Activated CD4-positive, alpha-beta memory T cell treated with anti-CD3 and anti-CD28 coated beads, Interleukin-2, amount 10 ng/mL, durations not matched to agents 7 days and 5 days (primary cell): Measurements from ENCODE around the gene SPTSSB. TPM values are rescaled to one million over a fixed set of nuclear protein-coding genes. Genes with fewer than 3 reads are reported as not detected.

ENCODE experiments used
- CTCF ChIA-PET: fragments of 350-600 bp; sonication (Branson Sonifier 250); formaldehyde crosslinking; loops from one replicate; lab custom pipeline; 2021; ENCODE audit warnings: antibody characterized with exemption, inconsistent platforms; lab: Charles Lee
- POLR2A ChIA-PET: fragments of 350-600 bp; sonication (Branson Sonifier 250); formaldehyde crosslinking; loops from one replicate; lab custom pipeline; 2021; ENCODE audit warnings: antibody characterized with exemption; lab: Charles Lee
- DNase-seq: peaks from one replicate; pipeline ENCODE4 v3.0.0-alpha.2; 2020
- H3K27ac Mint-ChIP-seq: one replicate; pipeline ENCODE4 v1.8.0; 2021; ENCODE audit warnings: mild to moderate bottlenecking, mixed read lengths
- H3K27me3 Mint-ChIP-seq: one replicate; pipeline ENCODE4 v1.8.0; 2021; ENCODE audit warnings: mixed read lengths
- H3K36me3 Mint-ChIP-seq: one replicate; pipeline ENCODE4 v1.8.0; 2021; ENCODE audit warnings: low read depth, mixed read lengths
- H3K4me1 Mint-ChIP-seq: one replicate; pipeline ENCODE4 v1.8.0; 2021; ENCODE audit warnings: mixed read lengths
- H3K4me3 Mint-ChIP-seq: one replicate; pipeline ENCODE4 v1.8.0; 2021; ENCODE audit warnings: mild to moderate bottlenecking, mixed read lengths
- H3K9me3 Mint-ChIP-seq: one replicate; pipeline ENCODE4 v1.8.0; 2021; ENCODE audit warnings: mixed read lengths
- total RNA-seq, 2 experiments: library from RNA; stranded (reverse); gene quantifications; one replicate each; pipeline ENCODE4 v1.2.3, GENCODE V29; 2021

The SPTSSB gene
- total RNA-seq, 2 experiments from 2014 or later = not detected

GRCh38 chr3:161343986-161344385 is 27.3 kb downstream of the SPTSSB start:
- CTCF ChIA-PET = no interaction called here
- Mint-ChIP-seq H3K4me3 (no peak overlapping the region), H3K4me1 (no peaks in the 10 kb centered on the region), H3K27me3 (peaks cover 38% of the 10 kb centered on the region), H3K27ac (no peak overlapping the region), H3K36me3 (no peaks in the 10 kb centered on the region), H3K9me3 (no peaks in the 10 kb centered on the region)
- POLR2A ChIA-PET = no interaction called here
- no peak for DNase-seq

DNA sequence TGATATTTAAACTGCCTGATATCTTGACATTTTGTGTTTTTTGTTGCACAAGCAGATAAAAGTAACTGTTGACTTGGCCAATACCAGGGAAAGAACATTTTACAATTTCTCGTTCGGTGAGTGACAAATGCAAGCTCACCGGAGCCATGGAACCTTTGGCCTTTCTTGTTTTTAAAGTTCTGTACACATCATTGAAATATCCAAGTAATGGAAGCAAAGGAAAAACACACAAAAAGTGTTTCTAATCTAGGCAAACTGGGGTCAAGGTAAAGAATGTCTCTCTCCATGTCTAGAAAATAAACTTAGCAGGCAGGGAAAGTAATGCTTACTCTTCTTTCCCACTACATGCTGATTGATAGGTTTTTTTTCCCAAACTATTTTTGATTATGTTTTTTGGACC is 27.8 kb downstream of the SPTSSB start:
- no peak overlapping the region for H3K27ac Mint-ChIP-seq

DNA sequence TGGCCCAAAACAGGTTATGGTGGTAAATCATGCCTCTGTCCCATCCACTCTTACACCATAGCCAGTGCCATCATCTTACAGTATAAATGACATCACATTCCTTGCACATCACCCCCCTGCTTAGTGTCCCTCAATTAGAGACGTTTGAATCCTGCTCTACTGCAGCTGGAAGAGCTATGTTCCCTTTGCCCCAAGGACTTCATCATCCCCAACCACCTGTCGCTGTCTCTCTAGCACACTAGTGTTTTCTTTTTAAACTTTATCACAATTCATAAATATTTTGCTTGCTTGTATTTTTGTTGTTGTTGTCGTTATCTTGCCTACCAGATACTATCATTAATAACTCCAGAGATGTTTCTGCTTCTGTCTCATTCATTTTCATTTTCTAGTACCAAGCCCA is 28.7 kb downstream of the SPTSSB start:
- CTCF ChIA-PET = no interaction called here
- H3K36me3 Mint-ChIP-seq = no peaks in the 10 kb centered on the region

More for the DNA sequence above, 27.8 kb downstream of the SPTSSB start:
- Mint-ChIP-seq H3K36me3 (no peaks in the 10 kb centered on the region), H3K4me1 (no peaks in the 10 kb centered on the region), H3K9me3 (no peaks in the 10 kb centered on the region), H3K4me3 (no peak overlapping the region), H3K27me3 (peaks cover 33% of the 10 kb centered on the region)
- DNase-seq = no peak
- CTCF ChIA-PET = no interaction called here
- POLR2A ChIA-PET = no interaction called here

DNA sequence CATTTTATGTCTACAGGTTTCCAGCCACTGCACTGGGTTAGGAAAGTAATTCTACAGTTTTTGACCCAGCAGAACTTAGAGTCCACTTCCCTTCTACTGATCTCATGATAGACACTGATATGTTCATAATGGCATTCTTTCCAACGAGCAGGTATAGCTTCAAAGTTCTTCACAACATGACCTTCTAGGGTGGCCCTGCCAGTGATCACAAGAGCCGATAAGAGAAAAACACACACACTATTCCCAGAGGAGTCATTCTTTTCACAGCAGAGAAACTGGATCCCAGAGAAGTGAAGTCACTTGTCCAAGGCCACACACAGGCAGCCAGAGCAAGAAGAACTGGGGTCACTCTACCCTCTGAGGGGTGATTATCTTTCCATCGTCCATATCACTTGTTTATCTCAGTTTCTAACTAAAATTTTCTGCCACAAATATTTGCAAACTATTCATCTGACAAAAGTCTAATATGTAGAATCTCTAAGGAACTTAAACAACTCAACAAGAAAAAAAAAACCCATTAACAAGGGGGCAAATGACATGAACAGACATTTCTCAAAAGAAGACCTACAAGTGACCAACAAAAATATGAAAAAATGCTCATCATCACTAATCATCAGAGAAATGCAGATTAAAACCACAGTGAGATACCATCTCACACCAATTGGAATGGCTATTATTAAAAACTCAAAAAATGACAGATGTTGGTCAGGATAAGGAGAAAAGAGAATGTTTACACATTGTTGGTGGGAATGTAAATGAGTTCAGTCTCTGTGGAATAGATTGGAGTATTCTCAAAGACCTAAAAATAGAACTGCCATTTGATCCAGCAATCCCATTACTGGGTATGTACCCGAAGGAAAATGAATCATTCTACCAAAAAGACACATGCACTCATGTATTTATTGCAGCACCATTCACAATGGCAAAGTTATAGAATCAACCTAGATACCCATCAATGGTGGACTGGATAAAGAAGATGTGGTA is 31.5 kb downstream of the SPTSSB start:
- Mint-ChIP-seq H3K27ac (no peak overlapping the region), H3K27me3 (peaks cover 48% of the 10 kb centered on the region), H3K9me3 (no peaks in the 10 kb centered on the region), H3K4me1 (no peaks in the 10 kb centered on the region), H3K36me3 (no peaks in the 10 kb centered on the region), H3K4me3 (no peak overlapping the region)
- no peak for DNase-seq
- CTCF ChIA-PET = no interaction called here
- POLR2A ChIA-PET = no interaction called here

More for the DNA sequence above, 28.7 kb downstream of the SPTSSB start:
- Mint-ChIP-seq H3K27me3 (peaks cover 41% of the 10 kb centered on the region), H3K4me3 (no peak overlapping the region), H3K4me1 (no peaks in the 10 kb centered on the region), H3K9me3 (no peaks in the 10 kb centered on the region), H3K27ac (no peak overlapping the region)
- POLR2A ChIA-PET = no interaction called here
- no peak for DNase-seq

DNA sequence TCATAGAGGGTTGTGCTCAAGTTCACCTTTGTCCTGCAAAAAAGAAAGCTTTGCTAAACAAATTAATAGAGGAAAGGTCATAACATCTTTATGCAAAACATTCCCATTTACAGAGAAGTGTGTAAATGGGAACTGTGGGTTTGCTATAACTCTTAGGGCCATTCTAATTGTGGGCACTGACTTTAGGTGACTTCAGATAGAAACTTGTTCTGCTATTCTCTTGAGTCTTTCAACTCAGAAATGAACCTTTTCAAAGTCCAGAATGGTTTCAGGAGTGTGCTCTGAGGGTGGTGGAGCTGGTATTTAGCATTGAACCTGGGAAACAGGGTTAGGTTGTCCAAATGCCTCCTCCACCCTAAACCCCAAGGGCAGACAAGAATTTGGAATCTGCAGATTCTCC is 34.0 kb downstream of the SPTSSB start:
- H3K27me3 Mint-ChIP-seq = peaks cover 34% of the 10 kb centered on the region
- no peak overlapping the region for H3K27ac Mint-ChIP-seq
- no peak overlapping the region for H3K4me3 Mint-ChIP-seq
- POLR2A ChIA-PET = no interaction called here
- CTCF ChIA-PET = no interaction called here
- H3K9me3 Mint-ChIP-seq = no peaks in the 10 kb centered on the region
- H3K4me1 Mint-ChIP-seq = no peaks in the 10 kb centered on the region
- no peaks in the 10 kb centered on the region for H3K36me3 Mint-ChIP-seq
- no peak for DNase-seq

GRCh38 chr3:161336661-161337060 is 34.7 kb downstream of the SPTSSB start:
- no peaks in the 10 kb centered on the region for H3K9me3 Mint-ChIP-seq
- ChIA-PET CTCF (no interaction called here), POLR2A (no interaction called here)
- H3K36me3 Mint-ChIP-seq = no peaks in the 10 kb centered on the region
- DNase-seq = no peak
- H3K27ac Mint-ChIP-seq = no peak overlapping the region
- H3K4me3 Mint-ChIP-seq = no peak overlapping the region
- H3K4me1 Mint-ChIP-seq = no peaks in the 10 kb centered on the region
- H3K27me3 Mint-ChIP-seq = peaks cover 29% of the 10 kb centered on the region

GRCh38 chr3:161333696-161334095 is 37.6 kb downstream of the SPTSSB start:
- H3K27me3 Mint-ChIP-seq = peaks cover 31% of the 10 kb centered on the region
- ChIA-PET CTCF (no interaction called here), POLR2A (no interaction called here)
- H3K27ac Mint-ChIP-seq = no peak overlapping the region
- H3K4me3 Mint-ChIP-seq = no peak overlapping the region
- H3K36me3 Mint-ChIP-seq = no peaks in the 10 kb centered on the region
- DNase-seq = no peak
- no peaks in the 10 kb centered on the region for H3K9me3 Mint-ChIP-seq
- H3K4me1 Mint-ChIP-seq = no peaks in the 10 kb centered on the region

- CTCF ChIA-PET = no interaction called here
- H3K4me3 Mint-ChIP-seq = no peak overlapping the region
- H3K4me1 Mint-ChIP-seq = no peaks in the 10 kb centered on the region
- H3K9me3 Mint-ChIP-seq = no peaks in the 10 kb centered on the region
- H3K27me3 Mint-ChIP-seq = peaks cover 25% of the 10 kb centered on the region
- POLR2A ChIA-PET = no interaction called here
- H3K27ac Mint-ChIP-seq = no peak overlapping the region
- no peaks in the 10 kb centered on the region for H3K36me3 Mint-ChIP-seq
- no peak for DNase-seq
Observed at GRCh38 chr3:161332792-161333191, 38.5 kb downstream of the SPTSSB start.

DNA sequence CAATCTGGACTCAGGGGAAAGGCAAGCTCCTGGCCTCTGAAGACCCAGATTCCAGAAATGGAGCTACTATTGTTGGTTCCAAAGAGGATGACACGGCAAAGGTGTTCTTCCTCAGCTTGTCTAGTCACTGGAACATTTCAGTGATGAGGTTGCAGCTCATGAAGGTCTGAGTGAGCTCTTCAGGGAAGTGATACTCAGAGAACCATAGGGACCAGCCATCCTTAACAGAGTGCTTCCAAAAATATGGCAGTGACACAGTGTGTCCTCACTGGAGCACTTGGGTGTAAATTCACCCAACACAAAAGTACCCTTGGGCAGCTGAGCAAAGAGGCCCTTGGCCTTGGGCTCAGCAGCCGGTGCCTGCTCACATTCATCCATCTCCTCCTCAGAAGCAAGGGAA is 46.3 kb downstream of the SPTSSB start:
- Mint-ChIP-seq H3K27me3 (peaks cover 50% of the 10 kb centered on the region), H3K36me3 (no peaks in the 10 kb centered on the region), H3K27ac (no peak overlapping the region), H3K4me3 (no peak overlapping the region), H3K9me3 (peaks cover 2% of the 10 kb centered on the region), H3K4me1 (no peaks in the 10 kb centered on the region)
- POLR2A ChIA-PET = no interaction called here
- CTCF ChIA-PET = no interaction called here
- no peak for DNase-seq

GRCh38 chr3:161323926-161324621 is 47.2 kb downstream of the SPTSSB start:
- no peaks in the 10 kb centered on the region for H3K4me1 Mint-ChIP-seq
- peaks cover 50% of the 10 kb centered on the region for H3K27me3 Mint-ChIP-seq
- H3K27ac Mint-ChIP-seq = no peak overlapping the region
- ChIA-PET POLR2A (no interaction called here), CTCF (no interaction called here)
- no peak overlapping the region for H3K4me3 Mint-ChIP-seq
- H3K36me3 Mint-ChIP-seq = no peaks in the 10 kb centered on the region
- DNase-seq = no peak
- H3K9me3 Mint-ChIP-seq = peaks cover 2% of the 10 kb centered on the region

GRCh38 chr3:161322781-161323568 is 48.3 kb downstream of the SPTSSB start:
- Mint-ChIP-seq H3K4me3 (no peak overlapping the region), H3K9me3 (peaks cover 2% of the 10 kb centered on the region), H3K27me3 (peaks cover 55% of the 10 kb centered on the region), H3K36me3 (no peaks in the 10 kb centered on the region), H3K4me1 (no peaks in the 10 kb centered on the region), H3K27ac (no peak overlapping the region)
- no peak for DNase-seq
- ChIA-PET POLR2A (no interaction called here), CTCF (no interaction called here)

- peaks cover 63% of the 10 kb centered on the region for H3K27me3 Mint-ChIP-seq
- DNase-seq = no peak
- CTCF ChIA-PET = interaction anchor here (1.7 kb wide), 1 partner anchor 15 kb away, joined by 5 read pairs; no protein-coding TSS in a partner anchor
Observed at GRCh38 chr3:161320837-161321236, 50.5 kb downstream of the SPTSSB start.

GRCh38 chr3:161319867-161320266 is 51.5 kb downstream of the SPTSSB start:
- no peak for DNase-seq
- peaks cover 3% of the 10 kb centered on the region for H3K4me1 Mint-ChIP-seq
- ChIA-PET POLR2A (no interaction called here), CTCF (no interaction called here)
- no peaks in the 10 kb centered on the region for H3K36me3 Mint-ChIP-seq
- peaks cover 2% of the 10 kb centered on the region for H3K9me3 Mint-ChIP-seq
- H3K27ac Mint-ChIP-seq = no peak overlapping the region
- no peak overlapping the region for H3K4me3 Mint-ChIP-seq
- peaks cover 69% of the 10 kb centered on the region for H3K27me3 Mint-ChIP-seq

More at GRCh38 chr3:161320837-161321236, 50.5 kb downstream of the SPTSSB start:
- peaks cover 3% of the 10 kb centered on the region for H3K4me1 Mint-ChIP-seq
- H3K27ac Mint-ChIP-seq = no peak overlapping the region
- no peak overlapping the region for H3K4me3 Mint-ChIP-seq
- no peaks in the 10 kb centered on the region for H3K36me3 Mint-ChIP-seq
- POLR2A ChIA-PET = no interaction called here
- peaks cover 2% of the 10 kb centered on the region for H3K9me3 Mint-ChIP-seq
